NCI-H345 treated with DMSO at 0.1 percent for 48 hours (cell line): ENCODE results near the gene RADX.
"Not testable (repeated sequence)": the region's sequence is repeated elsewhere in the genome, so short reads cannot be mapped to it uniquely, and the experiment has no call there.

Experiments
- DNase-seq: peaks from one replicate; lab custom pipeline; 2025; ENCODE audit not compliant: unreplicated experiment; lab: John Stamatoyannopoulos, UW

The RADX gene, protein sequence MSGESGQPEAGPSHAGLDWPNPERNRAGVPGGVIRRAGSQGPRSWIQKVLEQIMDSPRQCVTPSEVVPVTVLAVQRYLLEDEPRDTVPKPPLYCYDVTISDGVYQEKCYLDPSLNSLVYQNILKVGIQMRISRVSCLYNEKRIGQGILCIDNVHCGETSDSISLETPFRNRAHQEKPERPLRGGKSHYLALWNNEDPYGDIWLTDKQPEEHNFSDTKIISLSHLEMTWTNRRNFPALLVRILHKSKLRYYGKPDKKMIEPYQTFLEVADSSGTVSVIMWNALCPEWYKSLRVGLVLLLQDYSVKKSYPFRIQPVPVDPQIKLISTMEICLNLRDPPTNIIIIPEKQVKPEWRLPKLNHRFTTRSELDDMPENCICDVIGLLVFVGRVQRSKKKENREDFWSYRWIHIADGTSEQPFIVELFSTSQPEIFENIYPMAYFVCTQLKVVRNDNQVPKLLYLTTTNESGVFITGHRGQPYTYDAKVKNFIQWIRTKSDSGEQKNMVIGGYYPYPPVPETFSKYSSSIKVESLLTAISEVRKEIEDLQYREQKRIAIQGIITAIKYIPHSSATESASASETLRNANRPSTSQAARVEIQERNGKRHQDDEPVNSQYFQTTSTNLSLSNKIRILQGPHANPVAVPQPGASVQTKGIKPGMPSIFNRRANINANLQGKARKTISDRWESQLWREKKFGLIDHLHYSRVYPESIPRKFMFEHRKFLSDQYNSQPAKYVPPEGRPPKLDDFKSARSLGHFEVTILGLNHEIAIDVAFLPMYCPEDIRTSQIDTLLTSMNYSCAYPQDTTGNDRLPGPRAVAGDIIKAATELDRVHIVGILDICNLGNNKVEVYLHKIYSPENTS

DNA sequence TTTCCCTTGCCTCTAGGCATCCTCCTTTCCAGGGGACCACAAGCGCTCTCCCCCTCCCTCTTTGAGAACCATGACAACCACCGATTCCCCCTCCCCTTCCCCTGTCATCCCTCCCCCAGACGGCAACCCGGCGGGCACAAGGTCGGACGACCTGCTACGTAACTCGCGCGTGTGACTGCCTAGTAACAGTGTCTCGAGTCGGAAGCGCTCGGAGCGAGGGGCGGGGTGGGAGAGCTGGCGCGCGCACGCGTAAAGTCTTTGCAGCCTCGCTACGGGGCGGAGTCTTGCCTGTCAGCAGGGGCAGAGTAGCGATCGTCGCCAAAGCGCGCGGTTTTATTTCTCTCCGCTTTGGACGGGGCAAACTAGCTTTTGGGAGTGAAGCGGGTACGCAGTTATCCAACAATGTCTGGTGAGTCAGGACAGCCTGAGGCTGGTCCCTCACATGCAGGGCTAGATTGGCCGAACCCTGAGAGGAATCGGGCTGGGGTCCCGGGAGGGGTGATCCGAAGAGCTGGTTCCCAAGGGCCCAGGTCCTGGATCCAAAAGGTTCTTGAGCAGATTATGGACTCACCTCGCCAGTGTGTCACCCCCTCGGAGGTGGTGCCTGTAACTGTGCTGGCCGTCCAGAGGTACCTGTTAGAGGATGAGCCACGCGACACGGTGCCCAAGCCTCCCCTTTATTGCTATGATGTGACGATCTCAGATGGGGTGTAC lies at the start of gene RADX:
RADX (plus strand) TSS at position 300 of the 714 bp plus-strand sequence; CDS start at position 403, 103 bp downstream.
- peak; percentile 25 for DNase-seq

DNA sequence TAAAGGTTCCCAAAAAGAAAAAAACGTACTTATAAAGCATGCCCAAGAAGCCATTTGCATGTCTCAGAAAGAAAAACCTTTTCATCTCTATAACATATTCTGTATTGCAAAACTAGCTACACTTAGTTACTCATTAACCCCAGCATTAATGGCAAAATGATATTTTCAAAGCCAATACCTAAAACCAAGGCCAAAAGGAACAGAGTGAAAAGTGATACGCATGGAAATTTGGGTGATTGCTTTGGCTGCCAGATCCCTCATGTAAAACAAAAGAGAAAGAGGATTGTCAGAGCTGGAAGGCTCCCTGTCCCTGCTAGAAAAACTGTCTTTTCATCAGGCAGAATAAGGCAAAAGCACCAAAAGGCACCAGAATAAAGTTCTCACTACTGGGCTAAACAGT lies 46.8 kb upstream of the RADX start:
- no peak for DNase-seq

DNA sequence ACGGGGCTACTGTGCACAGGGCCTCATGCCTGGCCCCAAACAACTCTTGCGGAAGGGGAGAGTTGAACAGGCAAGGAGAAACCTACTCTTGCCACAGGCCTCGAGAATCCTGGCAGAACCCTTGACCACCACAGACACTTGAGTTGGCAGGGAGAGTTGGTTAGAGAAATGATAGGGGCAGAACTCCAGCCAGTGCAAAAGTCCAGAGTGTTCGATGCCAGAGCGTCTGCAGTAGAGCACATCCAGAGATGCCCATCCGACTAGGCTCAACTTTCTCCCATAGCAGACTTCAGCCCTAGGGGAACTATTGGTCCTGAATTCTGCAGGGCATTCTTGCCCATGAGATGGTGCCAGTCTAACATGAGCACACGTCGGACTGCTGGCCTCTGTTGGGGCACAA lies 45.4 kb upstream of the RADX start:
- DNase-seq = no peak

DNA sequence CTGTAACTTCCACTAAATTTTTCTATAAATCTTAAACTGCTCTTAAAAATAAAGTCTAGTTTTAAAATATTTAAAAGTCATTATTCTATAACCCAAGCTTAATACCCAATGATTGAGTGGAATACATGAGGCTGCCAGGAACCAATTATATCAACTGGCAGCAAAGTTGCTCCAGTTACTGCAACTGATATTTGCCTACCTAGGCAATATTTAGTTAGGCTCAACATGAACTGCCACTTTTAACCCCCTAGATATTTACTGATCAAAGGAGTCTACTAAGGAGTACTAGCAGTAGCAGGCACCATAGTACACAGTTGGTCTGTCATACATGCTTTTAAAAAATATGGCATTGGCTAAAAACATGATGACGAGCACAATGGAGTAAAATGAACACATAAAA lies 29.9 kb upstream of the RADX start:
- DNase-seq = no peak

DNA sequence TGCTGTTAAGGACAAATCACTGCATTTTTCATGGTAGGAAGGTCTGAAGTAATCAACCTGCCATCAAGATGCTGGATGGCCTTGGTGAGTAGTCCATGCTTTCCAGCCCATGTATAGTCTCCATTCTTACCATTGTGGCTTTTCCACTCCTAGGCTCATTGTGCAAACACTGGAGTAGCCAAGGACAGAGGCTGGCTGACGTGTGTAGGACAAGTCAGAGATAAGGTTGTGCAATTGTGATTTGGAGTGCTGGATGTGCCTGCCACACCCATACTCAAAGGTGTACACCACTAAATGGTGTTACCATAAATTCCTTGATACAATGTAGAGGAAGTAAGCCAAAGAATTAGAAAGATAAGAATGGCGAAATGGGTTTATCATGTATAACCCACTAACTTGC lies 26.3 kb upstream of the RADX start:
- no peak for DNase-seq

- no peak for DNase-seq
These were observed 23.0 kb upstream of the RADX start for GRCh38 chrX:106588801-106589200.

DNA sequence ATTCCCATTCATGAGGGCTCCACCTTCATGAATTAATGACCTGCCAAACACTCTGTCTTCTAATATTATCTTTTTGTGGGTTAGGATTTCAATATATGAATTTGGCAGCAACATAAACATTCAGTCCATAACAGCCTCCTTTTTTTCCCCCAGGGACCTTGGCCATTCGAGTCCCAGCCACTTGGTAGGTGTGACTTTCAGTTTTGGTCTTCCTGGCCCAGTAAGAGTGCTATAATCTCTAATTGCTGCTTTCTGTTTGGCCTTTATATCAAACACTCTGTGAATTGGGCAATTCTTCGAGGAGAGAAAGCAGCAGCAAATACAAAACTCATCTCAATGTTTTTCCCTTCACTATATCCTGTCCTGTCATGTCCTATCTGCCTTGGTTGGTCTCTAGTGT lies 12.4 kb upstream of the RADX start:
- DNase-seq = no peak

DNA sequence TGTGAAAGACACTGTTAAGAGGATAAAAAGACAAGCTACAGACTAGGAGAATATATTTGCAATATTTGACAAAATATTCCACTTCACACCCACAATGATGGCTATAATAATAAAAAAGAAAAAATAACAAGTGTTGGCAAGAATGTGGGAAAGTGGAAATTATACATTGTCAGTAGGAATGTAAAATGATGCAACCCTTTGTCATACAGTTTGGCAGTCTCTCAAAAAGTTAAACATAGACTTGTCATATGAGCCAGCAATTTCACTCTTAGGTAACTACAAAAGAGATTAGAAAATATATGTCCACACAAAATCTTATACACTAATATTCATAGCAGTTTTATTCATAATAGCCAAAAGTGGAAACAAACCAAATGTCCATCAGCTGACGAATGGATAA lies 5.2 kb upstream of the RADX start:
- DNase-seq = no peak

- DNase-seq = no peak
These were observed 3.8 kb upstream of the RADX start for GRCh38 chrX:106608016-106608415.

DNA sequence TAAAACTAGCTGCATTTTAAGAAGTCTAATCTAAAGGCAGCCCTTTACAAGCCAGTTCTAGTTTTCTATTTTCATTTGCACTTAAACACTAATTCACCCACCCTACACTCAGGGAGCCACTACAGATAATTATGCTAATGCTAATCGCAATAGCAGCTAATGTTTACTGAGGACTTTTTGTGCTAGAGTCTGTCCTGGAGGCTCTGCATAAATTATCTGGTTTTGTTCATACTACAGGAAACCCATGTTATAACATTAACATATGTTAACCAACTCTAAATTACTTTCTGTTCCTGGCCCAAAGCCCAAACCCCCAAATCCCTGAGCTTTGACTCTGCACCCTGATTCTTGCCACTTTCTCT lies 480 bp upstream of the RADX start:
- no peak for DNase-seq

DNA sequence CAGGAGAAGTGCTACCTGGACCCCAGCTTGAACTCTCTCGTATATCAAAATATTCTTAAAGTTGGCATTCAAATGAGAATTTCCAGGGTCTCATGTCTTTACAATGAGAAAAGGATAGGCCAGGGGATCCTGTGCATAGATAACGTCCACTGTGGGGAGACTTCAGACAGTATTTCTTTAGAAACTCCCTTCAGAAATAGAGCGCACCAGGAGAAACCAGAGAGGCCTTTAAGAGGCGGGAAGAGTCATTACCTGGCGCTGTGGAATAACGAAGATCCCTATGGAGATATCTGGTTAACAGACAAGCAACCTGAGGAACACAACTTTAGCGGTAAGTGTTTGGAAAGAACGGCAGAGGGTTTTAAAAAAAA lies 600 bp downstream of the RADX start:
- no peak for DNase-seq

DNA sequence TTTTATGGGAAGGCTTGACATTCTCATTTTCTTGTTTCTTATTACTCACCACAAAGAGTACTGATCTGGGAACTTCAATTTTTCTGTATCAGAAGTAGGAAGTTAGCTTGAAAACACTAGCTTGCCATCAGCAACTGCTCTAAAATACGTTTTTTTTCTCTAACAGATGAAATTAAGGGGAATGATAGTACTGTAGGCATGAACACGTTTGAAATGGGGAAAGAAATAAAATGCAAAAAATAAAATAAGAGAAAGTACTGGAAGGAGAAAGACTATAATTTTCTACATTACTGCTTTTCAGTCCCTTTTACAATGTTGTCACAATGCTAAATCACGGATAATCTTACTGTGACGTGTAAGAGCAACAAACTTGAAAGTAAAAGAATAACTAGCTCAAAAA lies 1.5 kb downstream of the RADX start:
- no peak for DNase-seq

- no peak for DNase-seq
These were observed 3.3 kb downstream of the RADX start for GRCh38 chrX:106615041-106615440.

- no peak for DNase-seq
These were observed 8.0 kb downstream of the RADX start for GRCh38 chrX:106619797-106620196.

GRCh38 chrX:106621836-106622235 lies 10.1 kb downstream of the RADX start:
- DNase-seq = no peak

DNA sequence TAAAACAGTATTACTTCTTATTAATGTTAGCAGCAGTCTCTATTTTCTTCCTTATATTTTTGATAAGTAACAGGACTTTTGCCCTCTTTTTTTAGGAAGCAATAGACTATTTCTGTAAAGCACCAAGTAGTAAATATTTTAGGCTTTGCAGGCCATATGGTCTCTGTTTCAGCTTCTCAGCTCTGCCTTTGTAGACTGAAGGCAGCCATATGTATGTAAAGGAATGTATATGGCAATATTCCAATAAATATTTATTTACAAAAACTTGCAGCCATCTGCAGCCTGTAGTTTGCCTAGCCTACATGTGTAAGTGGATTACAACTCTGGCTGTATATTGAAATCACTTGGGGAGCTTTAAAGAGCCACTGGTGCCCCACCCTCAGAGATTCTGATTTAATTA lies 15.0 kb downstream of the RADX start:
- DNase-seq = no peak

DNA sequence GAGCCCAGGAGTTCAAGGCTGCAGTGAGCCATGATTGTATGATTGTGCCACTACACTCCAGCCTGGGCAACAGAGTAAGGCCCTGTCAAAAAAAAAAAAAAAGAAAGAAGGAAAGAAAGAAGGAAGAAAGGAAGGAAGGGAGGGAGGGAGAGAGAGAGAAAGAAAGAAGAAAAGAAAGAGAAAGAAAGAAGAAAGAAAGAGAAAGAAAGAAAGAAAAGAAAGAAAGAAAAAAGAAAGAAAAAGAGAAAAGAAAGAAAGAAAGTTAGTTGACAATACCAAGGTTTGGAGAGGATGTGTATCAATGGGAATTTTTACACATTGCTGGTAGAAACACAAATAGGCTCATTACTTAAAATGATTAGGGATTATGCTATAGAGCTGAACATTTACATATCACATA lies 19.8 kb downstream of the RADX start:
- no peak for DNase-seq

- no peak for DNase-seq
These were observed 38.0 kb downstream of the RADX start for GRCh38 chrX:106649523-106650428.

DNA sequence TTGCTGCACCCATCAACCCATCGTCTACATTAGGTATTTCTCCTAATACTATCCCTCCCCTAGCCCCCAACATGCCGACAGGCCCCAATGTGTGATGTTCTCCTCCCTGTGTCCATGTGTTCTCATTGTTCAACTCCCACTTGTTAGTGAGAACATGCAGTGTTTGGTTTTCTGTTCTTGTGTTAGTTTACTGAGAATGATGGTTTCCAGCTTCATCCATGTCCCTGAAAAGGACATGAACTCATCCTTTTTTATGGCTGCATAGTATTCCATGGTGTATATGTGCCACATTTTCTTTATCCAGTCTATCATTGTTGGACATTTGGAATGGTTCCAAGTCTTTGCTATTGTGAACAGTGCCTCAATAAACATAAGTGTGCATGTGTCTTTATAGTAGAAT lies 41.8 kb downstream of the RADX start:
- not testable (repeated sequence) for DNase-seq

GRCh38 chrX:106670631-106671030 lies 58.9 kb downstream of the RADX start:
- DNase-seq = no peak

- no peak for DNase-seq
These were observed 60.7 kb downstream of the RADX start for GRCh38 chrX:106672527-106672926.
